Mesendoderm (in vitro differentiated cells): ENCODE measurements around the gene ARHGAP9. TPM values are rescaled to one million over a fixed set of nuclear protein-coding genes. Genes with fewer than 3 reads are reported as not detected.

Source experiments
- DNase-seq: peaks from one replicate; pipeline ENCODE4 v3.0.0; 2013
- H2AK5ac ChIP-seq: 2 replicates; pipeline ENCODE4 v1.6.1; 2013; ENCODE audit warnings: low read length, inconsistent platforms
- H2BK120ac ChIP-seq: 2 replicates; pipeline ENCODE4 v1.6.1; 2013; ENCODE audit warnings: low read depth, mild to moderate bottlenecking, low read length, moderate library complexity, mixed read lengths
- H2BK15ac ChIP-seq: replicated peaks from 2 replicates; pipeline ENCODE4 v1.6.1; 2013; ENCODE audit warnings: low read depth, mild to moderate bottlenecking, moderate library complexity
- H2BK5ac ChIP-seq: 2 replicates; pipeline ENCODE4 v1.6.1; 2013; ENCODE audit warnings: low read length, inconsistent platforms
- H3K18ac ChIP-seq: 2 replicates; pipeline ENCODE4 v1.6.1; 2013; ENCODE audit warnings: mild to moderate bottlenecking, low read length, mixed read lengths
- H3K23ac ChIP-seq: one replicate; pipeline ENCODE4 v1.6.1; 2013; ENCODE audit warnings: low read length
- H3K27ac ChIP-seq: 2 replicates; pipeline ENCODE4 v1.5.1; 2013; ENCODE audit warnings: low read depth, mild to moderate bottlenecking, inconsistent platforms, low read length, moderate library complexity
- H3K27me3 ChIP-seq: 2 replicates; pipeline ENCODE4 v1.6.1; 2013; ENCODE audit warnings: low read length, control low read depth, mild to moderate bottlenecking, inconsistent platforms; ENCODE audit not compliant: insufficient read depth, poor library complexity
- H3K36me3 ChIP-seq: 2 replicates; pipeline ENCODE4 v1.6.1; 2013; ENCODE audit warnings: low read length, inconsistent platforms; ENCODE audit not compliant: control insufficient read depth, insufficient read depth
- H3K4ac ChIP-seq: one replicate; pipeline ENCODE4 v1.6.1; 2013; ENCODE audit warnings: low read depth, mild to moderate bottlenecking, low read length, moderate library complexity
- H3K4me1 ChIP-seq: 2 replicates; pipeline ENCODE4 v1.6.1; 2013; ENCODE audit warnings: low read depth, low read length, inconsistent platforms; ENCODE audit not compliant: control insufficient read depth
- H3K4me2 ChIP-seq: 2 replicates; pipeline ENCODE4 v1.6.1; 2013; ENCODE audit warnings: low read length
- H3K4me3 ChIP-seq: 2 replicates; pipeline ENCODE4 v1.5.1; 2013; ENCODE audit warnings: mild to moderate bottlenecking, low read length
- H3K56ac ChIP-seq: one replicate; pipeline ENCODE4 v1.6.1; 2013; ENCODE audit warnings: low read length
- H3K79me1 ChIP-seq: 2 replicates; pipeline ENCODE4 v1.6.1; 2013; ENCODE audit warnings: low read length, inconsistent platforms
- H3K79me2 ChIP-seq: 2 replicates; pipeline ENCODE4 v1.6.1; 2013; ENCODE audit warnings: mild to moderate bottlenecking, low read length; ENCODE audit not compliant: control insufficient read depth, insufficient read depth
- H3K9ac ChIP-seq: 2 replicates; pipeline ENCODE4 v1.6.1; 2013; ENCODE audit warnings: low read length, inconsistent platforms
- H4K5ac ChIP-seq: one replicate; pipeline ENCODE4 v1.6.1; 2013; ENCODE audit warnings: low read length
- H4K8ac ChIP-seq: one replicate; pipeline ENCODE4 v1.6.1; 2013; ENCODE audit warnings: low read depth, mild to moderate bottlenecking, control low read depth, low read length, moderate library complexity
- WGBS: extraction: QIAGEN DNeasy Blood & Tissue Kit; methylation state at CpG from one replicate; pipeline ENCODE4 v1.1.7; 2013; ENCODE audit warnings: low lambda C conversion rate, missing lambda C conversion rate; ENCODE audit not compliant: insufficient coverage; ENCODE audit errors: extremely low coverage; 5-methylcytosine and 5-hydroxymethylcytosine counted together
- polyA plus RNA-seq, 2 experiments: library from polyadenylated mRNA; stranded (reverse); fragments of 200-250 nt; gene quantifications; one replicate each; pipeline ENCODE4 v1.2.3, GENCODE V29; 2013

ARHGAP9 gene
- 2.5 TPM for polyA plus RNA-seq (2013, experiment 1 of 2)
- 3.9 TPM for polyA plus RNA-seq (2013, experiment 2 of 2)

- H3K4me1 ChIP-seq, result peaks cover 8% of the 10 kb centered on the region
- H3K4me3 ChIP-seq, result no peak within 1 kb of the TSS
- DNase-seq, result no peak
- no peaks in the 10 kb centered on the region for H3K79me2 ChIP-seq
- H3K23ac ChIP-seq, result no peak within 1 kb of the TSS
- H3K56ac ChIP-seq, result no peak within 1 kb of the TSS
- no CpG with 5 or more reads among the region's 6 CpGs for WGBS
- H2BK5ac ChIP-seq, result no peak within 1 kb of the TSS
- H3K36me3 ChIP-seq, result no peaks in the 10 kb centered on the region
- H4K5ac ChIP-seq, result no peak within 1 kb of the TSS
- no peak within 1 kb of the TSS for H3K9ac ChIP-seq
- H2AK5ac ChIP-seq, result no peak within 1 kb of the TSS
- H3K27ac ChIP-seq, result no peak within 1 kb of the TSS
- no peaks in the 10 kb centered on the region for H3K79me1 ChIP-seq
- no peak within 1 kb of the TSS for H3K4ac ChIP-seq
- H3K18ac ChIP-seq, result no peak within 1 kb of the TSS
- H2BK120ac ChIP-seq, result no peak within 1 kb of the TSS
- H2BK15ac ChIP-seq, result no peak within 1 kb of the TSS
- peaks cover 13% of the 10 kb centered on the region for H3K27me3 ChIP-seq
- no peak within 1 kb of the TSS for H3K4me2 ChIP-seq
- no peak within 1 kb of the TSS for H4K8ac ChIP-seq
These were observed at the start of gene ARHGAP9 for GRCh38 chr12:57479376-57480115. TSS of gene ARHGAP9 (minus strand) at chr12:57479866. CDS start at chr12:57479406, 460 bp downstream.

- no CpG with 5 or more reads among the region's 10 CpGs for WGBS
These were observed 49.3 kb upstream of the ARHGAP9 start for GRCh38 chr12:57528831-57529555.

GRCh38 chr12:57528176-57528575 lies 48.5 kb upstream of the ARHGAP9 start:
- Histone ChIP-seq H3K4me2 (no peak overlapping the region), H3K36me3 (peaks cover 5% of the 10 kb centered on the region), H3K4me1 (peaks cover 2% of the 10 kb centered on the region), H3K79me1 (peaks cover 5% of the 10 kb centered on the region), H3K79me2 (no peaks in the 10 kb centered on the region), H3K56ac (no peak overlapping the region), H4K5ac (no peak overlapping the region), H3K4me3 (no peak overlapping the region), H3K9ac (no peak overlapping the region), H2BK15ac (no peak overlapping the region), H3K23ac (no peak overlapping the region), H4K8ac (no peak overlapping the region), H3K27ac (no peak overlapping the region), H3K18ac (no peak overlapping the region), H2AK5ac (no peak overlapping the region), H3K4ac (no peak overlapping the region), H2BK5ac (no peak overlapping the region), H2BK120ac (no peak overlapping the region), H3K27me3 (no peaks in the 10 kb centered on the region)
- WGBS, result no CpG with 5 or more reads among the region's 12 CpGs
- DNase-seq, result no peak

More at GRCh38 chr12:57528831-57529555, 49.3 kb upstream of the ARHGAP9 start:
- Histone ChIP-seq H3K27me3 (no peaks in the 10 kb centered on the region), H3K79me2 (no peaks in the 10 kb centered on the region), H3K4me1 (no peaks in the 10 kb centered on the region), H3K4me2 (no peak overlapping the region), H3K27ac (no peak overlapping the region), H3K4me3 (no peak overlapping the region), H3K9ac (no peak overlapping the region), H2BK5ac (no peak overlapping the region), H4K8ac (no peak overlapping the region), H3K56ac (no peak overlapping the region), H2BK15ac (no peak overlapping the region), H2BK120ac (no peak overlapping the region), H3K79me1 (peaks cover 3% of the 10 kb centered on the region), H3K23ac (no peak overlapping the region), H4K5ac (no peak overlapping the region), H3K4ac (no peak overlapping the region), H3K36me3 (peaks cover 5% of the 10 kb centered on the region), H3K18ac (no peak overlapping the region), H2AK5ac (no peak overlapping the region)
- no peak for DNase-seq

GRCh38 chr12:57527184-57527583 lies 47.5 kb upstream of the ARHGAP9 start:
- no CpG with 5 or more reads among the region's 5 CpGs for WGBS
- Histone ChIP-seq H3K27me3 (no peaks in the 10 kb centered on the region), H3K56ac (no peak overlapping the region), H3K23ac (no peak overlapping the region), H3K4ac (no peak overlapping the region), H2AK5ac (no peak overlapping the region), H3K4me2 (no peak overlapping the region), H3K79me2 (no peaks in the 10 kb centered on the region), H2BK5ac (no peak overlapping the region), H3K79me1 (peaks cover 5% of the 10 kb centered on the region), H3K36me3 (peaks cover 3% of the 10 kb centered on the region), H3K27ac (no peak overlapping the region), H3K4me1 (peaks cover 2% of the 10 kb centered on the region), H2BK15ac (no peak overlapping the region), H4K5ac (no peak overlapping the region), H3K4me3 (no peak overlapping the region), H3K18ac (no peak overlapping the region), H2BK120ac (no peak overlapping the region), H3K9ac (no peak overlapping the region), H4K8ac (no peak overlapping the region)
- DNase-seq, result no peak

GRCh38 chr12:57526477-57527126 lies 46.9 kb upstream of the ARHGAP9 start:
- no peak overlapping the region for H3K18ac ChIP-seq
- no peak overlapping the region for H3K23ac ChIP-seq
- no peak overlapping the region for H2BK15ac ChIP-seq
- H3K56ac ChIP-seq, result no peak overlapping the region
- WGBS, result no CpG with 5 or more reads among the region's 4 CpGs
- DNase-seq, result no peak
- H3K4me1 ChIP-seq, result peaks cover 4% of the 10 kb centered on the region
- H2BK5ac ChIP-seq, result no peak overlapping the region
- peaks cover 3% of the 10 kb centered on the region for H3K36me3 ChIP-seq
- no peak overlapping the region for H3K27ac ChIP-seq
- no peak overlapping the region for H4K8ac ChIP-seq
- H3K4me3 ChIP-seq, result no peak overlapping the region
- H3K27me3 ChIP-seq, result no peaks in the 10 kb centered on the region
- H3K4ac ChIP-seq, result no peak overlapping the region
- H3K79me1 ChIP-seq, result peaks cover 5% of the 10 kb centered on the region
- H4K5ac ChIP-seq, result no peak overlapping the region
- no peak overlapping the region for H3K9ac ChIP-seq
- no peak overlapping the region for H3K4me2 ChIP-seq
- no peak overlapping the region for H2BK120ac ChIP-seq
- H2AK5ac ChIP-seq, result no peak overlapping the region
- no peaks in the 10 kb centered on the region for H3K79me2 ChIP-seq
